HG03095 (cell line): ENCODE measurements around the gene RRAGB.
"Not testable (repeated sequence)": the region's sequence is repeated elsewhere in the genome, so short reads cannot be mapped to it uniquely, and the experiment has no call there.

Experiments used
- ATAC-seq: cut with Tn5 transposase; IDR thresholded peaks from one replicate; pipeline ENCODE4 v1.9.1; 2021; ENCODE audit warnings: moderate library complexity; ENCODE audit not compliant: unreplicated experiment

Gene RRAGB

DNA sequence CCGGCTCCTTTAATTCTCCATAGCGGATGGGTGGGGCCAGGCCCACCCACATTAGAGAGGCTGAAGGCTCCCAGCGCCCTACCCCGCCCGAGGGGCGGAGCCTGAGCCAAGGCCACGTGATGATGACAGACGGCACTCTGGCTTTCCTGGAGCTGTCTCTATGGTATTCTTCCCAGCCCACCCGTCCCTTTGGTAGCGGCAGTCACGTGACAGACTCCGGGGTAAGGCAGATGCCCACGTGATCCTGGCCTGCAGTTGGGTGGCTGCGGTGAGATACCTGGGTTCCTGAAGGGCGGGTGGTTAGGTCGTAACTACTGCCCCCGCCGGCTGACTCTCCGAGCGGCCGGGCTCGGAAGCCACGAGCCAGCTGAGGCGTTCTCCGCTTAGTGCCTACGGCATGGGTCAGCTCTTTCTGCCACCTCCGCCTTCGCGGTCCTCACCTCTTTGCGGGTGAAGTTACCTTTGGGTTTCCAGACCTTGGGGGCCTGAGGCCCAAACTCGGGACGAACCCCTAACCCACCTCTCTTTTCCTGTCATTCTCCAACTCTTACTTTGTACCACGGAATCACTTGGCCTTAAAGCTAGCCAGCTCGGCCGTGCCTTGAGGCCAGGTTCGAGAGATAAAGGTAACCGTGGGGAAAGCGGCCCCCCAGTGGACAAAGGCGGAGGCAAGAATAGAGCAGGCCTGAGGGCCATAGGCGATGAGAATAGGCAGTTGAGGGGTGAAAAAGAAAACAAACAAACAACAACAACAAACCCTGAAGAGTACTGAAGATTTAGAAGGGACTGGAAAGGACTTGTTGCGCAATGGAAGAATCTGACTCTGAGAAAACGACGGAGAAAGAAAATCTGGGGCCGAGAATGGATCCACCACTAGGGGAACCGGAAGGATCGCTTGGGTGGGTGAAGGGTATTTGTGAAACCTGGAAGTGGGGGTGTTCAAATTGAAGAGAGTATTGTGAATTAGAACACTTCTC, at the start of gene RRAGB:
TSS of gene RRAGB (plus strand) at position 229 of the 977 bp plus-strand sequence. CDS start at position 808, 579 bp downstream.
- peak; percentile 96 for ATAC-seq

- ATAC-seq: no peak
Observed at GRCh38 chrX:55668084-55668483, 49.5 kb upstream of the RRAGB start.

- ATAC-seq: not testable (repeated sequence)
Observed at GRCh38 chrX:55688579-55688978, 29.0 kb upstream of the RRAGB start.

DNA sequence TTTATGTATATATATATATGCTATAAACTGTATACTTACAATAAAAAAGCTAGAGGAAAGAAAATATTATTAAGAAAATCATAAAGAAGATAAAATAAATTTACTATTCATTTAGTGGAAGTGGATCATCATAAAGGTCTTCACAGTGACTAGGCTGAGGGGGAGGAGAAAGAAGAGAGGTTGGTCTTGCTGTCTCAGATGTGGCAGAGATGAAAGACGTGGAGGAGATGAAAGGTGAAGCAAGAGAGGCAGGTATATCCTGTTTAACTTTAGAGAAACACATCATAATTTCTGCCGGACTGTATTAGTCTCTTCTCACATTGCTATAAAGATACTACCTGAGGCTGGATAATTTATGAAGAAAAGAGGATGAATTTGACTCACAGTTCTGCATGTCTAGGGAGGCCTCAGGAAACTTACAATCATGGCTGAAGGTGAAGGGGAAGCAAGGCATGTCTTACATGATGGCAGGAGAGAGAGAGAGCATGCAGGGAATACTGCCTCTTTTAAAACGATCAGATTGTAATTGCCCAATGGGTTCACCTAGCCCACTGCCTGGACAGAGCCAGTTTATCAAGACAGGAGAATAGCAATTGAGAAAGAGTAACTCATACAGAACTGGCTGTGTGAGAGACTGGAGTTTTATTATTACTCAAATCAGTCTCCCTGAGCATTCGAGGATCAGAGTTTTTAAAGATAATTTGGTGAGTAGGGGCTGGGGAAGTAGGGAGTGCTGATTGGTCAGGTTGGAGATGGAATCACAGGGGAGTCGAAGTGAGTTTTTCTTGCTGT, 22.1 kb upstream of the RRAGB start:
- ATAC-seq: no peak

- ATAC-seq: no peak
Observed at GRCh38 chrX:55697381-55697780, 20.2 kb upstream of the RRAGB start.

- no peak for ATAC-seq
Observed at GRCh38 chrX:55702671-55703070, 14.9 kb upstream of the RRAGB start.

DNA sequence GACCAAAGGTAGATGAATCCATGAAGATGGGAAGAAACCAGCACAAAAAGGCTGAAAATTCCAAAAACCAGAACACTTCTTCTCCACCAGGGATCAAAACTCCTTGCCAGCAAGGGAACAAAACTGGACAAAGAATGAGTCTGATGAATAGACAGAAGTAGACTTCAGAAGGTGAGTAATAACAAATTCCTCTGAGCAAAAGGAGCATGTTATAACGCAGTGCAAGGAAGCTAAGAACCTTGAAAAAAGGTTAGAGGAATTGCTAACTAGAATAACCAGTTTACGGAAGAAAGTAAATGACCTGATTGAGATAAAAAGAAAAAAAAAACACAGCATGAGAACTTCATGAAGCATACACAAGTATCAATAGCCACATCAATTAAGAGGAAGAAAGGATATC, 14.1 kb upstream of the RRAGB start:
- ATAC-seq: not testable (repeated sequence)

GRCh38 chrX:55705066-55705465, 12.5 kb upstream of the RRAGB start:
- not testable (repeated sequence) for ATAC-seq

DNA sequence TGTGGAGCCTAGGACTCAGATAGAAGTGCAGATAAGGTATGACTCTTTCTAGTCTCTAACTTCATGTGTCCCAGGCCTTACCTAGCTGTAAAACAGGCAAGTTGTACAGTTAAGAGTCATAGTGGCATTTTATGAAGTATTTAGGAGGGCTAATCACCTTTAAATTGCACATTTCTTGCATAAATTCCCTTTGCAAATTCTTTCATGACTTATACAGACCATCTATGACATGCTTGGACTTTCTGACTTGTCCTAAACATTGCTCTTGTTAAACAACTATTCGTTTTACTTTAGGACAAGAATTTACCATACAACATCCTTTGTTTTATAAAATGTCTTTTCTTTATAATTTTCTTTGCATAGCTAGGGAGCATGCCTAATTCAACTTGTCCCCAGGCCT, 7.8 kb upstream of the RRAGB start:
- ATAC-seq: no peak

DNA sequence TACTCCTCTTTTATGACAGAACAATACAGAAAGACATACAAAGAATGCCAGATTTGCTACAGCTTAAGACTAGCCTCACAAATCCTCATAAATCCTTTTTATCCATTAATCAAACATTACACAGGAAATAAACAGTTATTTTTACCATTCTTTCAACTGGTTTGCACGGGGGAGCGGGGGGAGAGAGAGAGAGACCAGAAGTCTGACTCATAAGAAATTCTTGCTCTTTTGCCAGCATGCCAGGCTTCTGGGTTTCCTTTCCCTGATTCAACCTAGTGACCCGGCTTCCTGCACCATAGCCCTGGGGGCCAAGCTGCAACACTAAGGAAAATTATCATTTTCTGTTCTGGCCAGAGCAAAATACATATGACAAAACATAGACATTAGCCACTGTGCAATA, 6.8 kb upstream of the RRAGB start:
- ATAC-seq: no peak

DNA sequence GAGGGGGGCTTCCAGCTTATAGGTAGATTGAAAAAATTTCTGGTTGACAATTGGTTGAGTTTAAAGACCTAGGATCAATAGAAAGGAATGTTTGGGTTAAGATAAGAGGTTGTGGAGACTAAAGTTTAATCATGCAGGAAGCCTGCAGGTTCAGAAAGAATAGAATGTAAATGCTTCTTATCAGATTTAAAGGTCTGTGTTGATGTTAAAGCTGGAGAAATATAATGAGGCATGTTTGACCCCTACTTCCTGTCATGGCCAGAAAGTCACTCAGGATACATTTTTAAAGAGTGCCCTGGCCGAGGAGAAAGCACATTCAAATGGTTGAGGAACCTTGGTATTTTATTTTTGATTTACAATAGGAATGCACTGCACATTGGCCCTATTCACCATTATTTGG, 3.9 kb upstream of the RRAGB start:
- ATAC-seq: no peak

DNA sequence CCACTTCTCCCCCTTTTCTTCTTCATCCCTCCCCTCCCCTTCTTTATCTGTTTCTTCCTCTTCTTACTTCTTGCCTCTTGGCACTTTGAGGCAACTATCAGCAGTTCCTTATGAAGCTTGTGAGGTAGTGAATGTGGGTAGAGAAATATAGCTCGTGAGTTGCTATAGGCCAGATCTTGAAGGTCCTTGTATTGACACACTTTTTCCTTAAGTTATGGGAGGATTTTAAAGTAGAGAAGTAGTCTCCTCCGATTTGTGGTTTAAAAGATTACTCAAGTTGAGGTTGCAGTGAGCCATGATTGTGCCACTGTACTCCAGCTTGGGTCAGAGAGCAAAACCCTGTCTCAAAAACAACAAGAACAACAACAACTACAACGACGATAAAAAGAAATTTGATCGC, 3.4 kb upstream of the RRAGB start:
- no peak for ATAC-seq

DNA sequence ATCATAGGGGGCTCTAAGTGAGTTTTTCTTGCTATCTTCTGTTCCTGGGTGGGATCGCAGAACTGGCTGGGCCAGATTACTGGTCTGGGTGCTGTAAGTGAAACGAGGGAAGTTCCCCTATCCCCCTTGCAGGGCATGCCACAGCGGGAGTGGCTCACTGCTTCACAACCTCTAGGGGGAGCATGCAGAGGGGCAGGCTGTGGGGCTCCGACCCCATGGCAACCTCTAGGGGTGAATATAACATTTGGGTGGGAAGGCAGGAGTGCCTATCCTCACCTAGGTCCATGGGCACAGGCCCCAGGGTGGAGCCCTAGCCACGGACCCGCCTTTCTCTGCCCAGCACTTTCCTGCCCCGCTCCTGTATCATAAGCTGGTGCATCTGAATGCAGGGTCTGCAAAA, 1.7 kb upstream of the RRAGB start:
- no peak for ATAC-seq

- ATAC-seq: no peak
Observed at GRCh38 chrX:55716937-55717336, 612 bp upstream of the RRAGB start.

- no peak for ATAC-seq
Observed at GRCh38 chrX:55731826-55732225, 14.3 kb downstream of the RRAGB start.

DNA sequence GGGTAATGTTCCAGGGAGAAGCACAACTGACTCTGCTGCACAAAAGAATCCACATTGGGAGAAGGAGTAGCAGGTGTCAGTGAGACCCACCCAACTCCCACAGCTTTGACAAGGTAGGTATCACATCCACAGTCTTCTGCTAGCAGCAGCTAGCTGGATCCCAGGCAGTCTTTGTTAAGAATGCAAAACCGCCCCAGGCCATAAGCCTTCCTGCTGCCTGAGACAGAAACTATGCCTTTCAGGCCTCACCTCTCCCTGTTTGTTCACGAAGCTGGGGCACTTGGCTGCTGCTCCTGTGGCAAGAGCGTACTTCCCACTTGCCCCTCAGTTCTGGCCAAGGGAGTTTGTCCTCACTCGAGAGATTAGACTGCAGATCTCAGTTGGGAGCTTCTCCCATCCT, 21.4 kb downstream of the RRAGB start:
- ATAC-seq: no peak

GRCh38 chrX:55742649-55743048, 25.1 kb downstream of the RRAGB start:
- no peak for ATAC-seq

DNA sequence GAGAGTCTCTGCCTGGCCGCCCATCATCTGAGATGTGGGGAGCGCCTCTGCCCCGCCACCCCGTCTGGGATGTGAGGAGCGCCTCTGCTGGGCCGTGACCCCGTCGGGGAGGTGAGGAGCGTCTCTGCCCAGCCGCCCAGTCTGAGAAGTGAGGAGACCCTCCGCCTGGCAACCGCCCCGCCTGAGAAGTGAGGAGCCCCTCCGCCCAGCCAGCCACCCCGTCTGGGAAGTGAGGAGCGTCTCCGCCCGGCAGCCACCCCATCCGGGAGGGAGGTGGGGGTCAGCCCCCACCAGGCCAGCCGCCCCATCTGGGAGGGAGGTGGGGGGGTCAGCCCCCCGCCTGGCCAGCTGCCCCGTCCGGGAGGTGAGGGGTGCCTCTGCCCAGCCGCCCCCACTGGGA, 30.9 kb downstream of the RRAGB start:
- ATAC-seq: not testable (repeated sequence)

GRCh38 chrX:55750256-55750655, 32.7 kb downstream of the RRAGB start:
- ATAC-seq: no peak

DNA sequence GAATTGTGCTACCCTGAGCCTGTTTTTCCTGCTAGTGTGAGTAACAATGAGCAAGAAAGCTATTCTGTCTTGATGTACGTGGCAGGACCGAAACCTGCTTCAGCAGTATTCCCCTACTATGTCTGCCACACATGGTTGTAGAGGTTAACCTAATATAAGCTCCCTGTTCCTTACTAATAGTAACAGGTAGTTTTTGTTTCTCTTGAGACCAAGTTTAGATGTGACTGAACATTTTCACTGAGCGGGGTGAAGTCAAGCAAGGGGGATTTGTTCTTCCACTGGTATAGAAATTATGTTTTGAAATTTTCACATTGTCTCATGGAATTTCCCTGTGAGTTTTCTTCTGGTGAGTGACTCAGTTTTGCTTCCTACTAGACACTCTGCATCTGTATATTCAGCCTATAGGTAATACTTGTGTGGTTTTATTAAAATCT, 37.3 kb downstream of the RRAGB start:
- peak; percentile 96 for ATAC-seq

DNA sequence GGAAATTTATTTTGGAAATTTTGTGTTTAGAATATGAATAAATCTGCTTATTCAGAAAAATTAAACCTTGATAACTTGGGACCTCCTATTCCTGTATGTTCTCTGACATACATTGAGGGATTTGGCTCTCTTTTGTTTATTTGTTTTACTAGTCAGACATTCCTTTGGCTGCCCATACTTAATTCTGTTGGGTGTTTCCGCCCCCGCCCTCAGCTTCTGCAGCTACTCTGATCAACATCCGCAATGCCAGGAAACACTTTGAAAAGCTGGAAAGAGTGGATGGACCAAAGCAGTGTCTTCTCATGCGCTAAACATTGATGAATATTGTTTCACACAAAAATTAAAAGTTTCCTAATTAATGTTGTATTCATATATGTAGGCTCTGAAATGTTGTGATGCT, 40.5 kb downstream of the RRAGB start:
- ATAC-seq: no peak

- no peak for ATAC-seq
Observed at GRCh38 chrX:55759478-55759877, 41.9 kb downstream of the RRAGB start.
